ENCODE measurements around the gene NSL1. TPM values are rescaled to one million over a fixed set of nuclear protein-coding genes. Genes with fewer than 3 reads are reported as not detected.

NSL1 gene
- total RNA-seq, 1 donor = 28.2 TPM

GRCh38 chr1:212721388-212722247, 70.0 kb downstream of the NSL1 start:
- H4K20me1 ChIP-seq (ENCODE audit: insufficient read depth, low read length) = no peaks in the 10 kb centered on the region
- H3K27ac ChIP-seq (ENCODE audit: low read depth, low read length) = peak overlapping the region; percentile 38
- TF ChIP-seq CTCF (IDR thresholded peaks at IDR 0.05; ENCODE audit: extremely low read depth, low read depth, low read length) = no peak
- H3K36me3 ChIP-seq (ENCODE audit: insufficient read depth, low read length) = no peaks in the 10 kb centered on the region
- H3K9me3 ChIP-seq (ENCODE audit: low read depth, low read length) = no peaks in the 10 kb centered on the region
- peak overlapping the region; percentile 49 for H3K4me3 ChIP-seq (ENCODE audit: insufficient read depth, low read length)
- H3K4me2 ChIP-seq (ENCODE audit: insufficient read depth, low read length) = peak overlapping the region; percentile 78
- H2AFZ ChIP-seq (ENCODE audit: low read length) = peak overlapping the region; percentile 21
- DNase-seq (ENCODE audit: insufficient read length, low spot score, missing footprints) = peak; percentile 91
- peaks cover 15% of the 10 kb centered on the region for H3K4me1 ChIP-seq (ENCODE audit: insufficient read depth, low read length)
- no peaks in the 10 kb centered on the region for H3K27me3 ChIP-seq (ENCODE audit: insufficient read depth, low read length)
- H3K79me2 ChIP-seq (ENCODE audit: insufficient read depth, low read length) = no peaks in the 10 kb centered on the region

- Histone ChIP-seq H3K36me3 (ENCODE audit: insufficient read depth, low read length) (no peaks in the 10 kb centered on the region), H3K27ac (ENCODE audit: low read depth, low read length) (no peak overlapping the region), H3K27me3 (ENCODE audit: insufficient read depth, low read length) (no peaks in the 10 kb centered on the region), H3K4me1 (ENCODE audit: insufficient read depth, low read length) (peaks cover 15% of the 10 kb centered on the region), H2AFZ (ENCODE audit: low read length) (no peak overlapping the region), H3K9me3 (ENCODE audit: low read depth, low read length) (no peaks in the 10 kb centered on the region), H3K4me3 (ENCODE audit: insufficient read depth, low read length) (no peak overlapping the region), H3K4me2 (ENCODE audit: insufficient read depth, low read length) (no peak overlapping the region), H4K20me1 (ENCODE audit: insufficient read depth, low read length) (no peaks in the 10 kb centered on the region), H3K79me2 (ENCODE audit: insufficient read depth, low read length) (no peaks in the 10 kb centered on the region)
- DNase-seq (ENCODE audit: insufficient read length, low spot score, missing footprints) = no peak
- no peak for TF ChIP-seq CTCF (IDR thresholded peaks at IDR 0.05; ENCODE audit: extremely low read depth, low read depth, low read length)
Observed at GRCh38 chr1:212719633-212720032, 71.9 kb downstream of the NSL1 start.

GRCh38 chr1:212718499-212718898, 73.1 kb downstream of the NSL1 start:
- H3K27me3 ChIP-seq (ENCODE audit: insufficient read depth, low read length) = no peaks in the 10 kb centered on the region
- H3K36me3 ChIP-seq (ENCODE audit: insufficient read depth, low read length) = no peaks in the 10 kb centered on the region
- no peak overlapping the region for H3K4me3 ChIP-seq (ENCODE audit: insufficient read depth, low read length)
- no peaks in the 10 kb centered on the region for H3K79me2 ChIP-seq (ENCODE audit: insufficient read depth, low read length)
- no peaks in the 10 kb centered on the region for H3K9me3 ChIP-seq (ENCODE audit: low read depth, low read length)
- H3K27ac ChIP-seq (ENCODE audit: low read depth, low read length) = no peak overlapping the region
- no peaks in the 10 kb centered on the region for H4K20me1 ChIP-seq (ENCODE audit: insufficient read depth, low read length)
- peaks cover 15% of the 10 kb centered on the region for H3K4me1 ChIP-seq (ENCODE audit: insufficient read depth, low read length)
- TF ChIP-seq CTCF (IDR thresholded peaks at IDR 0.05; ENCODE audit: extremely low read depth, low read depth, low read length) = peak; percentile 50
- no peak overlapping the region for H3K4me2 ChIP-seq (ENCODE audit: insufficient read depth, low read length)
- H2AFZ ChIP-seq (ENCODE audit: low read length) = no peak overlapping the region
- DNase-seq (ENCODE audit: insufficient read length, low spot score, missing footprints) = no peak

- H3K9me3 ChIP-seq (ENCODE audit: low read depth, low read length) = no peaks in the 10 kb centered on the region
Observed at GRCh38 chr1:212716161-212716560, 75.4 kb downstream of the NSL1 start.

More at GRCh38 chr1:212716161-212716560, 75.4 kb downstream of the NSL1 start:
- Histone ChIP-seq H2AFZ (ENCODE audit: low read length) (no peak overlapping the region), H3K27ac (ENCODE audit: low read depth, low read length) (no peak overlapping the region), H3K4me3 (ENCODE audit: insufficient read depth, low read length) (no peak overlapping the region), H3K4me1 (ENCODE audit: insufficient read depth, low read length) (peaks cover 9% of the 10 kb centered on the region), H3K79me2 (ENCODE audit: insufficient read depth, low read length) (no peaks in the 10 kb centered on the region), H3K27me3 (ENCODE audit: insufficient read depth, low read length) (no peaks in the 10 kb centered on the region), H4K20me1 (ENCODE audit: insufficient read depth, low read length) (no peaks in the 10 kb centered on the region), H3K36me3 (ENCODE audit: insufficient read depth, low read length) (no peaks in the 10 kb centered on the region), H3K4me2 (ENCODE audit: insufficient read depth, low read length) (no peak overlapping the region)
- DNase-seq (ENCODE audit: insufficient read length, low spot score, missing footprints) = no peak
- TF ChIP-seq CTCF (IDR thresholded peaks at IDR 0.05; ENCODE audit: extremely low read depth, low read depth, low read length) = no peak

All from osteoblast (primary cell).